Upper lobe of left lung (tissue), 6 donors: ENCODE data around the gene DENND1A. TPM values are rescaled to one million over a fixed set of nuclear protein-coding genes. Genes with fewer than 3 reads are reported as not detected.

Experiments
- ATAC-seq, 2 donors: fragments of 200-7000 bp; cut with Tn5 transposase; one replicate each; pipeline ENCODE4 v1.9.1; 2022; ENCODE audit warnings: mild to moderate bottlenecking in 2 of 2, moderate library complexity in 2 of 2; ENCODE audit not compliant: low FRiP score in 2 of 2
- DNase-seq, 2 donors: peaks; one replicate each; pipeline ENCODE4 v3.0.0-alpha.2; 2019 to 2020
- H3K27ac ChIP-seq, 4 donors: fragments of 200-600 bp; sonication (generic); one replicate each; pipeline ENCODE4 v1.5.1; 2016 to 2019
- H3K27me3 ChIP-seq, 4 donors: fragments of 200-600 bp; sonication (generic); one replicate each; pipeline ENCODE4 v1.5.1; 2017 to 2019
- H3K36me3 ChIP-seq, 4 donors: fragments of 200-600 bp; sonication (generic); one replicate each; pipeline ENCODE4 v1.5.1; 2016 to 2019
- H3K4me1 ChIP-seq, 4 donors: fragments of 200-600 bp; sonication (generic); one replicate each; pipeline ENCODE4 v1.5.1; 2018 to 2019
- H3K4me3 ChIP-seq, 4 donors: fragments of 200-600 bp; sonication (generic); one replicate each; pipeline ENCODE4 v1.5.1; 2017 to 2019; ENCODE audit warnings: mild to moderate bottlenecking in 2 of 4, moderate library complexity in 1 of 4
- H3K9me3 ChIP-seq, 4 donors: fragments of 200-600 bp; sonication (generic); one replicate each; pipeline ENCODE4 v1.5.1; 2018 to 2019
- EP300 ChIP-seq, 4 donors: sonication (generic); formaldehyde crosslinking; IDR thresholded peaks; one replicate each; pipeline ENCODE4 v1.5.1; 2017; ENCODE audit warnings: antibody characterized with exemption in 4 of 4, control low read depth in 2 of 4
- POLR2A ChIP-seq, 4 donors: fragments of 450-650 bp; IDR thresholded peaks; one replicate each; pipeline ENCODE4 v1.5.1; 2016 to 2017; ENCODE audit warnings: antibody characterized with exemption in 4 of 4, mild to moderate bottlenecking in 2 of 4
- POLR2AphosphoS5 ChIP-seq, 2 donors: sonication (generic); formaldehyde crosslinking; IDR thresholded peaks; one replicate each; pipeline ENCODE4 v1.5.1; 2017; ENCODE audit warnings: antibody characterized with exemption in 2 of 2
- WGBS, 2 donors: methylation state at CpG; one replicate each; pipeline ENCODE4 v1.1.5; 2017 to 2018; 5-methylcytosine and 5-hydroxymethylcytosine counted together
- total RNA-seq, 6 donors: library from RNA; depleted of rRNA in 4 of 6; stranded (reverse); fragments of >200 nt in 4 of 6; gene quantifications; one replicate each; pipeline versions ENCODE4 v1.1.0 to v1.2.1, GENCODE V29; 2016 to 2021
- TF ChIP-seq, protein P1 (sequence below), 6 experiments: fragments of 450-650 bp in 4 of 6; fragments of 200-600 bp in 2 of 6; sonication (generic) in 2 of 6; IDR thresholded peaks; one replicate each; pipeline ENCODE4 v1.5.1; 2016 to 2019; ENCODE audit warnings: antibody characterized with exemption in 6 of 6
- donor health status: DM: no; HTN: no; CAD: no; lungs with moderate emphysema.
- donor health status: DM: no; HTN: yes; CAD: no; lungs with severe emphysema.

Gene DENND1A
- total RNA-seq, 6 donors from 2014 or later, result 9.8 to 46.1 (median 16.0) TPM

DNA sequence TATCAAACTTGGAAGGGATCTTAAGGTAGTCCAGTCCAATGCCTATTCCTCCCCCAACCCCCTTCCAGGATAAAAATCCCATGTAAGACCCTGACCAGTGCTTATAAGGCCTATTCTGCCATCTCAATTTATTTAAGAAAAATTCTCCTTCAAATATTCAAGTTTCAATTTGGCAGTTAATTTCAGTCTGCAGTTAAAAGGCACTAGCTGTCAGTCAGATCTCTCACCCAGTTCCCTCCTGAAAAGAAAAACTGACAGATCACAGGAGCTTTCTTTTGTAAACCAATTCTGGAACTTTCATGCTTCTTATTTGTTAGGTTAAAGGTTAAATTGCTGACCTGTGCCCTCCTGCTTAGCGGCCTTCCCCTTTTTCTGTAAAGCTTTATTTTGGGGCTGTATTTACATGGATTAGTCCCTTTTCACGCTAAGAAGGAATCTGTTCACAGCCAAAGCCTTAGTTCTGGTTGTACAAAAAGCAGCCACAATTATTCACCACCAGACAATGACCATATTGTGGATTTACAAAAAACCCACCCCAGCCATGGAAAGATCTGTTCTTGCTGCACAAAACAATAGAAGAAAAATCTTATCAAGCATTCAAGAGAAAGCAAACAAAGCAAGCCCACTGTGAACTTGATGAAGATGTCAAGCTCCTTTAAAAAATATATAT is 68.7 kb downstream of the DENND1A start:
- DNase-seq (no peak), ATAC-seq (no peak)
- H3K36me3 ChIP-seq, result no peaks in the 10 kb centered on the region
- H3K27me3 ChIP-seq, result no peaks in the 10 kb centered on the region
- WGBS, 2 donors, result 88 to 89% methylated on average over 2 of the region's 2 CpGs
- no peak overlapping the region for H3K4me3 ChIP-seq
- TF ChIP-seq EP300 (IDR thresholded peaks at IDR 0.05) (no peak), POLR2AphosphoS5 (IDR thresholded peaks at IDR 0.05) (no peak), POLR2A (IDR thresholded peaks at IDR 0.05) (no peak)
- TF ChIP-seq, protein P1, sequence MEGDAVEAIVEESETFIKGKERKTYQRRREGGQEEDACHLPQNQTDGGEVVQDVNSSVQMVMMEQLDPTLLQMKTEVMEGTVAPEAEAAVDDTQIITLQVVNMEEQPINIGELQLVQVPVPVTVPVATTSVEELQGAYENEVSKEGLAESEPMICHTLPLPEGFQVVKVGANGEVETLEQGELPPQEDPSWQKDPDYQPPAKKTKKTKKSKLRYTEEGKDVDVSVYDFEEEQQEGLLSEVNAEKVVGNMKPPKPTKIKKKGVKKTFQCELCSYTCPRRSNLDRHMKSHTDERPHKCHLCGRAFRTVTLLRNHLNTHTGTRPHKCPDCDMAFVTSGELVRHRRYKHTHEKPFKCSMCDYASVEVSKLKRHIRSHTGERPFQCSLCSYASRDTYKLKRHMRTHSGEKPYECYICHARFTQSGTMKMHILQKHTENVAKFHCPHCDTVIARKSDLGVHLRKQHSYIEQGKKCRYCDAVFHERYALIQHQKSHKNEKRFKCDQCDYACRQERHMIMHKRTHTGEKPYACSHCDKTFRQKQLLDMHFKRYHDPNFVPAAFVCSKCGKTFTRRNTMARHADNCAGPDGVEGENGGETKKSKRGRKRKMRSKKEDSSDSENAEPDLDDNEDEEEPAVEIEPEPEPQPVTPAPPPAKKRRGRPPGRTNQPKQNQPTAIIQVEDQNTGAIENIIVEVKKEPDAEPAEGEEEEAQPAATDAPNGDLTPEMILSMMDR (IDR thresholded peaks at IDR 0.05), result no peak
- no peak overlapping the region for H3K27ac ChIP-seq
- no peaks in the 10 kb centered on the region for H3K9me3 ChIP-seq
- H3K4me1 ChIP-seq, result peaks cover 4 to 9% (median 6%) of the 10 kb centered on the region in 4 donors

DNA sequence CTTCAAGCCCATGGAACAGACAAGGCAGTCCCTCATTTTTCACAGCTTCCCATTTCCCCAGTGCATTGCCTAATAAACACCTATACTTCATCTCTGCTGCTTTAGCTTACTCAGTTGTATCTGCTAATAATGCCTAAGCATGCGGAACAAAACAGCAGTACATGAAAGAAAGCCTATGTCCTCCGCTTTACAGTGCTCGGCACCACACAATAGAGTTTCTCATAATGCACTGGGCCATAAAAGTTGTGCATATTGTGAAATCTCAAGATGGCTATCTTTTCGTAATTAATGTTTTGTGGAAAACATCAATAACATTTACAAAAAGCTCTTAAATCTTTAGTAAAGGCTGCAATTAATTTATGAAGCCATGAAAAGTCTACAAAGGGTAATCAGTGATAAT is 69.3 kb downstream of the DENND1A start:
- no peak overlapping the region for H3K27ac ChIP-seq
- ATAC-seq, result no peak
- 94 to 99% methylated on average over 4 of the region's 4 CpGs for WGBS, 2 donors

DNA sequence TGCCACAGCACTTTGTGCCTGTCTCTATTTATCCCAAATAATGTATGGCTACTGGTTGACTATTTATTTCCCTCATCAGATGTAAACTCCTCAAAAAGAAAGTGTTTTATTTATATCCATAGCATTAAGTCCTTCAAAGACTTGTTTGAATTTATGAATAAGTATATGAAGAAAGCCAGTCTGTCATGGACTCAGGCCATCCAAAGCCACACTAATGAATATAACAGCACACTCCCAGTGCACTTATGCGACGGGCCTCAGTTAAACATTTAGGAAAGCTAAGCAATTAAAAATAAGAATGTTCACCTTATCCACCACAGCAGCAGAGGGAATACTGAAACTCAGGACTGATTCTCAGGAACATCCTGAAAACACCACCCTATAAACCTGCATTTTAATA is 77.5 kb downstream of the DENND1A start:
- 91 to 93% methylated on average over 2 of the region's 2 CpGs for WGBS, 2 donors
- TF ChIP-seq EP300 (IDR thresholded peaks at IDR 0.05) (no peak), POLR2AphosphoS5 (IDR thresholded peaks at IDR 0.05) (no peak), POLR2A (IDR thresholded peaks at IDR 0.05) (no peak)

More for the DNA sequence above, 69.3 kb downstream of the DENND1A start:
- TF ChIP-seq, protein P1 (IDR thresholded peaks at IDR 0.05), result no peak
- no peaks in the 10 kb centered on the region for H3K9me3 ChIP-seq
- peaks cover 4 to 9% (median 6%) of the 10 kb centered on the region in 4 donors for H3K4me1 ChIP-seq
- no peaks in the 10 kb centered on the region for H3K36me3 ChIP-seq
- DNase-seq, result no peak
- H3K27me3 ChIP-seq, result no peaks in the 10 kb centered on the region
- no peak overlapping the region for H3K4me3 ChIP-seq

DNA sequence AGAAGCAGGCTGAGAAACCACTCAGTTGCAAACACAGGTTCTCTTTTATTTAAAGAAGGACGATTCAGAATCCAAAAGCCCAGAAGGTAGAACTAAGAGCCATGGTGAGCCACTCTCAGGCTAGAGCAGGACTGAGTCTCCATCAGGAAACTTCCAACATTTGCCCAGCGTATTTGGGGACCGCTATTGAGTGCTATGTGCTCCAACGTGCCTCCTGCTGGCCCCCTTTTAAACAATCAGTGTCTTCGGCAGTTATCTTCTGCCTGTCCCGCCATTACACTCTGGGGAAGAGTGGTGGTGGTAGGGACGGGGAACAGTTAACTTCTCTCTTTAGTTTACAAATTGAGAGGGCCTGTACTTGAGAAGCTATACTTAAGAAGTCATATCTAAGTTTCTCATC is 78.1 kb downstream of the DENND1A start:
- peaks cover 6 to 10% (median 8%) of the 10 kb centered on the region in 4 donors for H3K9me3 ChIP-seq
- TF ChIP-seq EP300 (IDR thresholded peaks at IDR 0.05) (no peak), POLR2AphosphoS5 (IDR thresholded peaks at IDR 0.05) (no peak), POLR2A (IDR thresholded peaks at IDR 0.05) (no peak)
- TF ChIP-seq, protein P1 (IDR thresholded peaks at IDR 0.05), result no peak
- H3K4me1 ChIP-seq, result no peaks in the 10 kb centered on the region
- 83 to 85% methylated on average over 7 of the region's 7 CpGs for WGBS, 2 donors
- DNase-seq (no peak), ATAC-seq (no peak)
- H3K27me3 ChIP-seq, result no peaks in the 10 kb centered on the region
- no peak overlapping the region for H3K27ac ChIP-seq
- H3K4me3 ChIP-seq, result no peak overlapping the region
- H3K36me3 ChIP-seq, result no peaks in the 10 kb centered on the region

More for the DNA sequence above, 77.5 kb downstream of the DENND1A start:
- no peak for ATAC-seq
- DNase-seq, result no peak
- no peaks in the 10 kb centered on the region for H3K36me3 ChIP-seq
- no peaks in the 10 kb centered on the region for H3K27me3 ChIP-seq
- H3K4me3 ChIP-seq, result no peak overlapping the region
- no peaks in the 10 kb centered on the region for H3K4me1 ChIP-seq
- no peak overlapping the region for H3K27ac ChIP-seq
- peaks cover 1 to 4% (median 2%) of the 10 kb centered on the region in 4 donors for H3K9me3 ChIP-seq

DNA sequence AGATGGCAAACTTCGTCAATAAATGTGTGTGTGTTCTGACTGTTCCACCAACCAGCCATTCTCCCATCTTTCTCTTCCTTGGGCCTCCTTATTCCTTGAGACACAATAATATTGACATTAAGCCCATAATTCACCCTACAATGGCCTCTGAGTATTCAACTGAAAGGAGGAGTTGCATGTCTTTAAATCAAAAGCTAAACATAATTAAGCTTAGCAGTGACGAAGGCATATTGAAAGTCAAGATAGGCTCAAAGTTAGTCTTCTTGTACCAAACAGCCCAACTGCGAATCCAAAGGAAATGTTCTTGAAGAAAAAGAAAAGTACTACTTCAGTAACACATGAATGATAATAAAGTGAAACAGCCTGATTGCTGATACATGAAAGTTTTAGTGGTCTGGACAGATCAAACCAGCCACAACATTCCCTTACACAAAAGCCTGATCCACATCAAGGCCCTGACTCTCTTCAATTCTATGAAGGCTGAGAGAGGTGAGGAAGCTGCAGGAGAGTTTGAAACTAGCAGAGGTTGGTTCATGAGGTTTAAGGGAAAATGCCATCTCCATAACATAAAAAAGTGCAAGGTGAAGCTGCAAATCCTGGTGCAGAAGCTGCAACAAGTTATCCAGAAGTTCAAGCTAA is 81.4 kb downstream of the DENND1A start:
- DNase-seq, result no peak
- Histone ChIP-seq H3K27me3 (no peaks in the 10 kb centered on the region), H3K9me3 (peaks cover 6 to 35% (median 24%) of the 10 kb centered on the region in 4 donors), H3K4me3 (no peak overlapping the region), H3K36me3 (no peaks in the 10 kb centered on the region), H3K4me1 (no peaks in the 10 kb centered on the region), H3K27ac (no peak overlapping the region)
- TF ChIP-seq POLR2AphosphoS5 (IDR thresholded peaks at IDR 0.05) (no peak), EP300 (IDR thresholded peaks at IDR 0.05) (no peak), POLR2A (IDR thresholded peaks at IDR 0.05) (no peak)
- TF ChIP-seq, protein P1 (IDR thresholded peaks at IDR 0.05), result no peak
- 96 to 97% methylated on average over 3 of the region's 3 CpGs for whole genome bisulfite sequencing, 2 donors
- no peak for ATAC-seq
